Measurements from ENCODE around the gene XK. TPM values are rescaled to one million over a fixed set of nuclear protein-coding genes. Genes with fewer than 3 reads are reported as not detected.

XK gene
- total RNA-seq, 1 experiment from 2014 or later = 1.1 TPM

DNA sequence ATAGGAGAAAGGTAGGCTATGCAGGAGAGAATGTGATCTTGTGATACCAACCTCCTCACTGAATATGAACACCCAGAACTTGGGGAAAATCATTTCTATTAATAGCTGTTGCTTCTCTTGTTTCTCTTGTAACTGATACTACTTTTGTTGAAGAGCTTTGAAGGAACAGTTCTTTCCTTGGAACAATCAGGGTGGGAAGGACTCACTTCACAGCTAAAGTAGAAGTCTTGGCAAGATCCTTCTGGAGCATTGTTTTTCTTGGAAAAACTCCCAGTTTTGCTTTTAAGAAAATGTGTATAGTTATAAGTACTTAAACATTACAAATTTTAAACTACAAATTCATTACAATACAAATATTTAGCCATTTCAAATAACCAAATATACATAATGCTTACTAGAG is 19.1 kb upstream of the XK start:
- H3K9me3 Mint-ChIP-seq = peaks cover 7% of the 10 kb centered on the region; the same call in 1 of the 2 replicates
- no peaks in the 10 kb centered on the region for H3K4me1 Mint-ChIP-seq
- no peak overlapping the region for H3K27ac Mint-ChIP-seq
- CTCF ChIA-PET = no interaction called here
- DNase-seq (ENCODE audit: low spot score) (no peak), ATAC-seq (no peak)
- H3K36me3 Mint-ChIP-seq = no peaks in the 10 kb centered on the region
- POLR2A ChIA-PET = no interaction called here
- H3K4me3 Mint-ChIP-seq = no peak overlapping the region
- TF ChIP-seq, protein P1, sequence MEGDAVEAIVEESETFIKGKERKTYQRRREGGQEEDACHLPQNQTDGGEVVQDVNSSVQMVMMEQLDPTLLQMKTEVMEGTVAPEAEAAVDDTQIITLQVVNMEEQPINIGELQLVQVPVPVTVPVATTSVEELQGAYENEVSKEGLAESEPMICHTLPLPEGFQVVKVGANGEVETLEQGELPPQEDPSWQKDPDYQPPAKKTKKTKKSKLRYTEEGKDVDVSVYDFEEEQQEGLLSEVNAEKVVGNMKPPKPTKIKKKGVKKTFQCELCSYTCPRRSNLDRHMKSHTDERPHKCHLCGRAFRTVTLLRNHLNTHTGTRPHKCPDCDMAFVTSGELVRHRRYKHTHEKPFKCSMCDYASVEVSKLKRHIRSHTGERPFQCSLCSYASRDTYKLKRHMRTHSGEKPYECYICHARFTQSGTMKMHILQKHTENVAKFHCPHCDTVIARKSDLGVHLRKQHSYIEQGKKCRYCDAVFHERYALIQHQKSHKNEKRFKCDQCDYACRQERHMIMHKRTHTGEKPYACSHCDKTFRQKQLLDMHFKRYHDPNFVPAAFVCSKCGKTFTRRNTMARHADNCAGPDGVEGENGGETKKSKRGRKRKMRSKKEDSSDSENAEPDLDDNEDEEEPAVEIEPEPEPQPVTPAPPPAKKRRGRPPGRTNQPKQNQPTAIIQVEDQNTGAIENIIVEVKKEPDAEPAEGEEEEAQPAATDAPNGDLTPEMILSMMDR (IDR thresholded peaks at IDR 0.05) = no peak
- TF ChIP-seq OVOL2 (CRISPR knock-in tag; IDR thresholded peaks at IDR 0.05; ENCODE audit: borderline replicate concordance) (no peak), MXD4 (CRISPR knock-in tag; IDR thresholded peaks at IDR 0.05; ENCODE audit: borderline replicate concordance) (no peak), SOX15 (CRISPR knock-in tag; IDR thresholded peaks at IDR 0.05) (no peak)
- TF ChIP-seq, protein P2, sequence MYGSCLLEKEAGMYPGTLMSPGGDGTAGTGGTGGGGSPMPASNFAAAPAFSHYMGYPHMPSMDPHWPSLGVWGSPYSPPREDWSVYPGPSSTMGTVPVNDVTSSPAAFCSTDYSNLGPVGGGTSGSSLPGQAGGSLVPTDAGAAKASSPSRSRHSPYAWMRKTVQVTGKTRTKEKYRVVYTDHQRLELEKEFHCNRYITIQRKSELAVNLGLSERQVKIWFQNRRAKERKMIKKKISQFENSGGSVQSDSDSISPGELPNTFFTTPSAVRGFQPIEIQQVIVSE (CRISPR knock-in tag; IDR thresholded peaks at IDR 0.05; ENCODE audit: borderline replicate concordance) = no peak
- no peaks in the 10 kb centered on the region for H3K27me3 Mint-ChIP-seq (ENCODE audit: low read depth)

DNA sequence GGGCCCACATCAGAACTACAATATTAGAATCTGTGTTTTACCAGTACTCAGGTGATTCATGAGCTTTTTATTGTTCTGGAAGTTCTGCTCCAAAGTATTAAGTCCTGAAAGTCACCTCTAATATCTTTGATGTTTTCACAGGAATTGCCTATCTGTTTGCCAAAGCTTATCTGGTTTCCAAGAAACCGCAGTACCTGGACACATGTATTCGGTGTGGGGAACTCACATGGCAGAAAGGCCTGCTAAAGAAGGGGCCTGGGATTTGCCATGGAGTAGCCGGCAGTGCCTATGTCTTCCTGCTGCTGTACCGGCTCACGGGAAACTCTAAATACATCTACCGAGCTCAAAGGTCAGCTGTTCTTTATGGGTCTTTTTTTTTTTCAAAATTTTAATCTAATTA is 18.4 kb upstream of the XK start:
- H3K4me3 Mint-ChIP-seq = no peak overlapping the region
- CTCF ChIA-PET = no interaction called here

DNA sequence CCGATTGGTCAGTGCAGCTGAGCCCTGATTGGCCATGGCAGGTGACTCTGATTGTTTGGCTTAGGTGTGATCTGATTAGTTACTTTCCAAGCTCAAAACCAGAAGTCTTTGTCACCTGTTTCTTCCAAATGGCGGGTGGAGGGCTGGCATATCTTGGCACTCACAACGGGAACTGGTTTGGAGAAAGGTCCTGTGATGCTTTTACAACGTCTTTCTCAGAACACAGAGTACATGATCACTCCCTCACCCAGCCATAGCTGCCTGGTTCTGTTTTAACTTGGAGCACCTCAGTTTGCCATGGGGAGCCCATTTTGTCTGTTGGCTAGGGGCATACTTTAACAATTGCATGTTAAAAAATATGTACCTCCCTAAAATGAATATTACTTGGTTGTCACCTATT is 13.0 kb upstream of the XK start:
- ChIA-PET CTCF (no interaction called here), POLR2A (no interaction called here)
- Mint-ChIP-seq H3K27ac (no peak overlapping the region), H3K36me3 (no peaks in the 10 kb centered on the region), H3K4me3 (no peak overlapping the region), H3K27me3 (ENCODE audit: low read depth) (no peaks in the 10 kb centered on the region), H3K4me1 (no peaks in the 10 kb centered on the region), H3K9me3 (no peaks in the 10 kb centered on the region)
- TF ChIP-seq, protein P3, sequence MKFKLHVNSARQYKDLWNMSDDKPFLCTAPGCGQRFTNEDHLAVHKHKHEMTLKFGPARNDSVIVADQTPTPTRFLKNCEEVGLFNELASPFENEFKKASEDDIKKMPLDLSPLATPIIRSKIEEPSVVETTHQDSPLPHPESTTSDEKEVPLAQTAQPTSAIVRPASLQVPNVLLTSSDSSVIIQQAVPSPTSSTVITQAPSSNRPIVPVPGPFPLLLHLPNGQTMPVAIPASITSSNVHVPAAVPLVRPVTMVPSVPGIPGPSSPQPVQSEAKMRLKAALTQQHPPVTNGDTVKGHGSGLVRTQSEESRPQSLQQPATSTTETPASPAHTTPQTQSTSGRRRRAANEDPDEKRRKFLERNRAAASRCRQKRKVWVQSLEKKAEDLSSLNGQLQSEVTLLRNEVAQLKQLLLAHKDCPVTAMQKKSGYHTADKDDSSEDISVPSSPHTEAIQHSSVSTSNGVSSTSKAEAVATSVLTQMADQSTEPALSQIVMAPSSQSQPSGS (CRISPR knock-in tag; IDR thresholded peaks at IDR 0.05; ENCODE audit: borderline replicate concordance, low read depth) = no peak
- no peak for TF ChIP-seq FOXK1 (CRISPR knock-in tag; IDR thresholded peaks at IDR 0.05)
- ATAC-seq (no peak), DNase-seq (ENCODE audit: low spot score) (no peak)

More for the DNA sequence above, 18.4 kb upstream of the XK start:
- no peaks in the 10 kb centered on the region for H3K4me1 Mint-ChIP-seq
- H3K9me3 Mint-ChIP-seq = peaks cover 7% of the 10 kb centered on the region; the same call in 1 of the 2 replicates
- H3K36me3 Mint-ChIP-seq = no peaks in the 10 kb centered on the region
- ATAC-seq = no peak
- POLR2A ChIA-PET = no interaction called here
- no peak for DNase-seq (ENCODE audit: low spot score)
- TF ChIP-seq, protein P4, sequence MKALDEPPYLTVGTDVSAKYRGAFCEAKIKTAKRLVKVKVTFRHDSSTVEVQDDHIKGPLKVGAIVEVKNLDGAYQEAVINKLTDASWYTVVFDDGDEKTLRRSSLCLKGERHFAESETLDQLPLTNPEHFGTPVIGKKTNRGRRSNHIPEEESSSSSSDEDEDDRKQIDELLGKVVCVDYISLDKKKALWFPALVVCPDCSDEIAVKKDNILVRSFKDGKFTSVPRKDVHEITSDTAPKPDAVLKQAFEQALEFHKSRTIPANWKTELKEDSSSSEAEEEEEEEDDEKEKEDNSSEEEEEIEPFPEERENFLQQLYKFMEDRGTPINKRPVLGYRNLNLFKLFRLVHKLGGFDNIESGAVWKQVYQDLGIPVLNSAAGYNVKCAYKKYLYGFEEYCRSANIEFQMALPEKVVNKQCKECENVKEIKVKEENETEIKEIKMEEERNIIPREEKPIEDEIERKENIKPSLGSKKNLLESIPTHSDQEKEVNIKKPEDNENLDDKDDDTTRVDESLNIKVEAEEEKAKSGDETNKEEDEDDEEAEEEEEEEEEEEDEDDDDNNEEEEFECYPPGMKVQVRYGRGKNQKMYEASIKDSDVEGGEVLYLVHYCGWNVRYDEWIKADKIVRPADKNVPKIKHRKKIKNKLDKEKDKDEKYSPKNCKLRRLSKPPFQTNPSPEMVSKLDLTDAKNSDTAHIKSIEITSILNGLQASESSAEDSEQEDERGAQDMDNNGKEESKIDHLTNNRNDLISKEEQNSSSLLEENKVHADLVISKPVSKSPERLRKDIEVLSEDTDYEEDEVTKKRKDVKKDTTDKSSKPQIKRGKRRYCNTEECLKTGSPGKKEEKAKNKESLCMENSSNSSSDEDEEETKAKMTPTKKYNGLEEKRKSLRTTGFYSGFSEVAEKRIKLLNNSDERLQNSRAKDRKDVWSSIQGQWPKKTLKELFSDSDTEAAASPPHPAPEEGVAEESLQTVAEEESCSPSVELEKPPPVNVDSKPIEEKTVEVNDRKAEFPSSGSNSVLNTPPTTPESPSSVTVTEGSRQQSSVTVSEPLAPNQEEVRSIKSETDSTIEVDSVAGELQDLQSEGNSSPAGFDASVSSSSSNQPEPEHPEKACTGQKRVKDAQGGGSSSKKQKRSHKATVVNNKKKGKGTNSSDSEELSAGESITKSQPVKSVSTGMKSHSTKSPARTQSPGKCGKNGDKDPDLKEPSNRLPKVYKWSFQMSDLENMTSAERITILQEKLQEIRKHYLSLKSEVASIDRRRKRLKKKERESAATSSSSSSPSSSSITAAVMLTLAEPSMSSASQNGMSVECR (CRISPR knock-in tag; IDR thresholded peaks at IDR 0.05; ENCODE audit: borderline replicate concordance) = no peak
- TF ChIP-seq, protein P5, sequence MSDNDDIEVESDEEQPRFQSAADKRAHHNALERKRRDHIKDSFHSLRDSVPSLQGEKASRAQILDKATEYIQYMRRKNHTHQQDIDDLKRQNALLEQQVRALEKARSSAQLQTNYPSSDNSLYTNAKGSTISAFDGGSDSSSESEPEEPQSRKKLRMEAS (CRISPR knock-in tag; IDR thresholded peaks at IDR 0.05) = no peak
- H3K27ac Mint-ChIP-seq = no peak overlapping the region
- H3K27me3 Mint-ChIP-seq (ENCODE audit: low read depth) = no peaks in the 10 kb centered on the region

DNA sequence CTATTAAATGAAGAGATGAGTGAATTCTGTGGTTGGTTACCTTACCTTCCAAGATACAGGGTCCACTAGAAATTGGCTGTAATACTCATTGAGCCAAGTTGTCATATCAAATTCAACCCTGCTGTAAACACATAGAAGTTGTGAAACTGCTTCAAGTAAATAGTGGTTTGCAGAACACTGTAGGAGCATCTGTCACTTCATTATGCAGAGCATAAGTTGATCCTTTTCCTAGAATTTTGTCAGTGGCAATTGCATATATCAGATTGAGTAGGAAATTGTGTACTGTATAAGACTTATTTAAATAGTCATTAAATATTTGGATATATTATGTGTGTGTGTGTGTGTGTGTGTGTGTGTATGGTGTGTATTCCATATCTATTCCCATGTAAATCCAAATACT is 8.8 kb upstream of the XK start:
- Mint-ChIP-seq H3K4me3 (no peak overlapping the region), H3K27ac (no peak overlapping the region), H3K27me3 (ENCODE audit: low read depth) (no peaks in the 10 kb centered on the region), H3K36me3 (no peaks in the 10 kb centered on the region), H3K9me3 (no peaks in the 10 kb centered on the region), H3K4me1 (0 out of 2 replicates have a peak, but pooled peaks cover 3% of the 10 kb centered on the region)
- ChIA-PET POLR2A (no interaction called here), CTCF (no interaction called here)
- DNase-seq (ENCODE audit: low spot score) = no peak
- ATAC-seq = no peak
- TF ChIP-seq NR1H2 (CRISPR knock-in tag; IDR thresholded peaks at IDR 0.05) = no peak
- TF ChIP-seq ELF4 (CRISPR knock-in tag; IDR thresholded peaks at IDR 0.05; ENCODE audit: low read depth) = no peak
- TF ChIP-seq, protein P6, sequence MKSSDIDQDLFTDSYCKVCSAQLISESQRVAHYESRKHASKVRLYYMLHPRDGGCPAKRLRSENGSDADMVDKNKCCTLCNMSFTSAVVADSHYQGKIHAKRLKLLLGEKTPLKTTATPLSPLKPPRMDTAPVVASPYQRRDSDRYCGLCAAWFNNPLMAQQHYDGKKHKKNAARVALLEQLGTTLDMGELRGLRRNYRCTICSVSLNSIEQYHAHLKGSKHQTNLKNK (CRISPR knock-in tag; IDR thresholded peaks at IDR 0.05) = no peak
- no peak for TF ChIP-seq ZNF232 (CRISPR knock-in tag; IDR thresholded peaks at IDR 0.05)
- TF ChIP-seq, protein P7, sequence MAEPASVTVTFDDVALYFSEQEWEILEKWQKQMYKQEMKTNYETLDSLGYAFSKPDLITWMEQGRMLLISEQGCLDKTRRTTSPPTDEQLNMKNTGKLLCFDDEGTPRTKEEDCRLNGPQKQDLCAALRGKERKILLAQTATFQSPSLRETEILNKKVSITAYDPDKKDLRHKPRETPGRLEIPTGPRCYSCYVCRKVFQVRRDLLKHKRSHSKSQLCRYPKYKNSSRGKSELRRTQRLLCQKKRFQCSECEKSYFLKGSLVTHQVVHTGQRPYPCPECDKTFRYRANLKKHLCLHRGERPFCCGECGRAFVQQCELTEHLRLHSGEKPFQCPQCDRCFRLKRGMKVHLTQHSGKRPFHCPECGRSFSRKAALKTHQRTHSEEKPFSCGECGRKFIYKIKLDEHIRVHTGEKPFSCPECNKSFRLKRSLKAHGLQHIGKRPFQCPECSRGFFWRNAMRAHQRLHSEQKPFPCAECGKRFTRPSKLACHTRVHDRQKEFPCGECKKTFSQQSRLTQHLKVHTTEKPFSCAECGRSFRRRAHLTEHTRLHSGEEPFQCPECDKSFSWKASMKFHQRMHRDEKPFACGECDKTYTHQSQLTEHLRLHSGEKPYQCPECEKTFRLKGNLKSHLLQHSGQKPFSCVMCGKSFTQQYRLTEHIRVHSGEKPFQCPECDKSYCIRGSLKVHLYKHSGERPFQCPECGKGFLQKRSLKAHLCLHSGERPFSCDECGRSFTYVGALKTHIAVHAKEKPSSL (CRISPR knock-in tag; conservative IDR thresholded peaks at IDR 0.05) = no peak
- TF ChIP-seq ZNF138 (CRISPR knock-in tag; conservative IDR thresholded peaks at IDR 0.05) = no peak
- no peak for TF ChIP-seq GRHL2 (CRISPR knock-in tag; IDR thresholded peaks at IDR 0.05; ENCODE audit: insufficient replicate concordance, severe bottlenecking)
- no peak for TF ChIP-seq GABPB1 (CRISPR knock-in tag; IDR thresholded peaks at IDR 0.05)
- no peak for TF ChIP-seq OVOL2 (CRISPR knock-in tag; IDR thresholded peaks at IDR 0.05; ENCODE audit: borderline replicate concordance)
- TF ChIP-seq, protein P8, sequence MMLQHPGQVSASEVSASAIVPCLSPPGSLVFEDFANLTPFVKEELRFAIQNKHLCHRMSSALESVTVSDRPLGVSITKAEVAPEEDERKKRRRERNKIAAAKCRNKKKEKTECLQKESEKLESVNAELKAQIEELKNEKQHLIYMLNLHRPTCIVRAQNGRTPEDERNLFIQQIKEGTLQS (CRISPR knock-in tag; conservative IDR thresholded peaks at IDR 0.05) = no peak

Data from WTC11 (cell line).